Chondrocyte (in vitro differentiated cells): Measurements from ENCODE around the gene MYO6. TPM values are rescaled to one million over a fixed set of nuclear protein-coding genes. Genes with fewer than 3 reads are reported as not detected.

Experiments
- DNase-seq: peaks from one replicate; pipeline ENCODE4 v3.0.0; 2021; ENCODE audit warnings: mixed read lengths, low spot score
- H3K27ac Mint-ChIP-seq: one replicate; pipeline ENCODE4 v1.8.0; 2021; ENCODE audit warnings: mild to moderate bottlenecking, moderate library complexity, mixed read lengths; ENCODE audit not compliant: unreplicated experiment
- H3K27me3 Mint-ChIP-seq: 2 replicates; pipeline ENCODE4 v1.8.0; 2021; ENCODE audit warnings: low read depth, mixed read lengths
- H3K36me3 Mint-ChIP-seq: 2 replicates; pipeline ENCODE4 v1.8.0; 2021; ENCODE audit warnings: low read depth, mixed read lengths
- H3K4me1 Mint-ChIP-seq: 2 replicates; pipeline ENCODE4 v1.8.0; 2021; ENCODE audit warnings: low read depth, mild to moderate bottlenecking, mixed read lengths
- H3K4me3 Mint-ChIP-seq: one replicate; pipeline ENCODE4 v1.8.0; 2021; ENCODE audit warnings: mild to moderate bottlenecking, moderate library complexity, mixed read lengths; ENCODE audit not compliant: unreplicated experiment
- H3K9me3 Mint-ChIP-seq: 2 replicates; pipeline ENCODE4 v1.8.0; 2021; ENCODE audit warnings: low read depth, mixed read lengths
- CTCF ChIP-seq: fragments of 200-600 bp; sonication (generic); IDR thresholded peaks from 2 replicates; pipeline ENCODE4 v1.5.0; 2021; ENCODE audit warnings: antibody characterized with exemption, mild to moderate bottlenecking, moderate library complexity
- total RNA-seq: library from RNA; stranded (reverse); gene quantifications from 3 replicates; pipeline ENCODE4 v1.2.1, GENCODE V29; 2021

The MYO6 gene
- total RNA-seq, 1 donor from 2014 or later = 32.5 TPM

GRCh38 chr6:75824160-75824559 is 75.1 kb downstream of the MYO6 start:
- no peaks in the 10 kb centered on the region for H3K9me3 Mint-ChIP-seq
- DNase-seq = no peak
- TF ChIP-seq CTCF = no peak
- H3K36me3 Mint-ChIP-seq = peaks cover 1% of the 10 kb centered on the region
- H3K4me3 Mint-ChIP-seq = no peak overlapping the region
- H3K4me1 Mint-ChIP-seq = peaks cover 20% of the 10 kb centered on the region
- H3K27me3 Mint-ChIP-seq = no peaks in the 10 kb centered on the region
- no peak overlapping the region for H3K27ac Mint-ChIP-seq

GRCh38 chr6:75827163-75827562 is 78.1 kb downstream of the MYO6 start:
- Mint-ChIP-seq H3K9me3 (no peaks in the 10 kb centered on the region), H3K27ac (no peak overlapping the region), H3K4me3 (no peak overlapping the region), H3K36me3 (peaks cover 3% of the 10 kb centered on the region), H3K4me1 (peaks cover 13% of the 10 kb centered on the region), H3K27me3 (no peaks in the 10 kb centered on the region)
- no peak for DNase-seq
- no peak for TF ChIP-seq CTCF

- H3K4me3 Mint-ChIP-seq = no peak overlapping the region
- TF ChIP-seq CTCF = no peak
- no peak for DNase-seq
- no peaks in the 10 kb centered on the region for H3K27me3 Mint-ChIP-seq
- no peak overlapping the region for H3K27ac Mint-ChIP-seq
- no peaks in the 10 kb centered on the region for H3K9me3 Mint-ChIP-seq
- H3K36me3 Mint-ChIP-seq = peaks cover 13% of the 10 kb centered on the region
- peaks cover 10% of the 10 kb centered on the region for H3K4me1 Mint-ChIP-seq
Observed at GRCh38 chr6:75830959-75831885, 82.2 kb downstream of the MYO6 start.

- Mint-ChIP-seq H3K36me3 (peaks cover 16% of the 10 kb centered on the region), H3K9me3 (no peaks in the 10 kb centered on the region), H3K4me3 (no peak overlapping the region), H3K27me3 (no peaks in the 10 kb centered on the region), H3K27ac (no peak overlapping the region), H3K4me1 (peaks cover 10% of the 10 kb centered on the region)
- TF ChIP-seq CTCF = no peak
- DNase-seq = no peak
Observed at GRCh38 chr6:75834447-75834846, 85.4 kb downstream of the MYO6 start.

GRCh38 chr6:75842191-75842590 is 93.2 kb downstream of the MYO6 start:
- TF ChIP-seq CTCF = no peak
- Mint-ChIP-seq H3K4me3 (no peak overlapping the region), H3K36me3 (peaks cover 8% of the 10 kb centered on the region), H3K4me1 (peaks cover 20% of the 10 kb centered on the region), H3K27me3 (no peaks in the 10 kb centered on the region), H3K27ac (peak overlapping the region; percentile 66), H3K9me3 (no peaks in the 10 kb centered on the region)
- no peak for DNase-seq
